ENCODE measurements around the gene TMCO4. TPM values are rescaled to one million over a fixed set of nuclear protein-coding genes. Genes with fewer than 3 reads are reported as not detected.
"Not testable (repeated sequence)": the region's sequence is repeated elsewhere in the genome, so short reads cannot be mapped to it uniquely, and the experiment has no call there.

The TMCO4 gene
- total and polyA plus RNA-seq, 10 of the 15 experiments (the other 5 are each of a cell fraction or from before 2014, with no cell fraction given): 2.4 to 20.8 (median 13.0) TPM

DNA sequence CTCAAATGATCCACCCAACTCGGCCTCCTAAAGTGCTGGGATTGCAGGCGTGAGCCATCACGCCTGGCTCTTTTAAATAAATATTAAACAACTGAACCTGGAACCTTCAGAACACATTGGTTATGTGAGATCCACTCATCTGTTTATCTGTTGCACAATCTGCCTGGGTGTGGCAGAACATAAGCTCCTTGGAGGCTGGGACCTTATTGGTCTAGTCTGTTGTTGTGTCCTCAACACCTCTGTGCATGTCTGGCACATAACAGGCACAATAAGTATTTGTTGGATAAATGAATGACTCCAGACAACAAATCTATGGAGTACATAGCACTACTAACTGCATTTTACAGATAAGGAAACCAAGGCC, 159.7 kb downstream of the TMCO4 start (continued):
- TF ChIP-seq CEBPZ (IDR thresholded peaks at IDR 0.05; ENCODE audit: low read depth, low read length) (no peak), ATF2 (IDR thresholded peaks at IDR 0.05; ENCODE audit: low read length) (no peak), ZNF24 (IDR thresholded peaks at IDR 0.05) (no peak), RBBP5 (conservative IDR thresholded peaks at IDR 0.05) (no peak)

DNA sequence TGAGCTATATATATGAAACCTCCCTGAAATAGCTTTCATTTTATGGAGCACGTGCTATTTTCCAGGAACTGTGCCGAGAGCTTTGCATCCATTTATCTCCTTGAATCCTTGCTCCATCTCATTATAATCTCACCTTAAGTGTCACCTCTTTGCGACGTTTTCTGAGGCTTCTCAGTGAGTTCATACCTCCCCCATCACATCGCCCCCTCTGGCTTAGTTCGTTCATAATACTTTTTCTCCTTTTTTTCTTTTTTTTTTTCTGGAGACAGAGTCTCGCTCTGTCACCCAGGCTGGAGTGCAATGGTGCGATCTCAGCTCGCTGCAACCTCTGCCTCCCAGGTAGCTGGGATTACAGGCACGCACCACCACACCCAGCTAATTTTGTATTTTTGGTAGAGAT, 160.5 kb downstream of the TMCO4 start:
- H3K4me3 ChIP-seq; H3K9me3 ChIP-seq (replicated peaks; ENCODE audit: control insufficient read depth, insufficient read depth, low read length); intact Hi-C loops (cut with micrococcal nuclease; ENCODE audit: unreplicated experiment); H3K36me3 ChIP-seq (ENCODE audit: control insufficient read depth in 2 of 2, insufficient read depth in 2 of 2, low read length in 1 of 2); H3K4me2 ChIP-seq (ENCODE audit: control insufficient read depth, insufficient read depth); RAD21 ChIA-PET (ENCODE audit: unreplicated experiment); FAIRE-seq; H3K9ac ChIP-seq (ENCODE audit: control insufficient read depth, insufficient read depth, low read length); BruUV-seq (replicated peaks); in situ Hi-C loops (cut with MboI); H4K20me1 ChIP-seq (ENCODE audit: control insufficient read depth, insufficient read depth); H3K27me3 ChIP-seq (replicated peaks in 1 of 2; ENCODE audit: control insufficient read depth in 2 of 2, insufficient read depth in 2 of 2, low read length in 1 of 2); H3K4me1 ChIP-seq (ENCODE audit: control insufficient read depth, insufficient read depth, low read length); H3K27ac ChIP-seq (ENCODE audit: control insufficient read depth, insufficient read depth); H2AFZ ChIP-seq (ENCODE audit: control insufficient read depth, low read depth, low read length); DNase-seq (ENCODE audit: low read depth, low spot score); POLR2A ChIA-PET; ATAC-seq; H3K79me2 ChIP-seq (ENCODE audit: control insufficient read depth, insufficient read depth, low read length): not testable (repeated sequence)
- CTCF ChIA-PET: interaction anchor here (0.6 to 1.2 kb wide), 3 partner anchors 13 to 107 kb away, joined by 3 read pairs; no protein-coding TSS in a partner anchor
- WGBS (ENCODE audit: insufficient coverage, insufficient replicate concordance, low lambda C conversion rate, missing lambda C conversion rate): 50% methylated on average over 10 of the region's 10 CpGs
- SMC1A ChIA-PET (ENCODE audit: uncharacterized antibody, unreplicated experiment): interaction anchor here (0.7 kb wide), 1 partner anchor 264 kb away, joined by 3 read pairs; no protein-coding TSS in a partner anchor
